GM12865 (cell line): ENCODE measurements around the gene IFTAP.
"Not testable (repeated sequence)": the region's sequence is repeated elsewhere in the genome, so short reads cannot be mapped to it uniquely, and the experiment has no call there.

Source experiments
- DNase-seq: peaks from one replicate; pipeline ENCODE4 v3.0.0; 2010; ENCODE audit warnings: low read depth
- H3K4me3 ChIP-seq: 2 replicates; pipeline ENCODE4 v1.5.1; 2011; ENCODE audit warnings: mild to moderate bottlenecking, low read depth, low read length, control low read depth
- TF ChIP-seq, protein P1 (sequence below): IDR thresholded peaks from 2 replicates; pipeline ENCODE4 v1.5.1; 2011; ENCODE audit warnings: low read length, control low read depth, low read depth, inconsistent platforms; ENCODE audit not compliant: insufficient read depth; ENCODE audit errors: missing control alignments

The IFTAP gene, protein sequence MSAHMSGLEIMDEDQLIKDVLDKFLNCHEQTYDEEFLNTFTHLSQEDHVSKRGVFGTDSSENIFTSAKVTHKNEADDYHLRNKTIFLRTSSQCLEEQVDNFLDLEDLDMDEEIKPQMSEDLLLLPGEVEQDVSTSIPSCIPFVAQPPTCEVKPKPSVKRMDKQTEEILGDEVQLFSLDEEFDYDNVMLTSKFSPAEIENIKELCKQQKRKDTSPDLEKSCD

DNA sequence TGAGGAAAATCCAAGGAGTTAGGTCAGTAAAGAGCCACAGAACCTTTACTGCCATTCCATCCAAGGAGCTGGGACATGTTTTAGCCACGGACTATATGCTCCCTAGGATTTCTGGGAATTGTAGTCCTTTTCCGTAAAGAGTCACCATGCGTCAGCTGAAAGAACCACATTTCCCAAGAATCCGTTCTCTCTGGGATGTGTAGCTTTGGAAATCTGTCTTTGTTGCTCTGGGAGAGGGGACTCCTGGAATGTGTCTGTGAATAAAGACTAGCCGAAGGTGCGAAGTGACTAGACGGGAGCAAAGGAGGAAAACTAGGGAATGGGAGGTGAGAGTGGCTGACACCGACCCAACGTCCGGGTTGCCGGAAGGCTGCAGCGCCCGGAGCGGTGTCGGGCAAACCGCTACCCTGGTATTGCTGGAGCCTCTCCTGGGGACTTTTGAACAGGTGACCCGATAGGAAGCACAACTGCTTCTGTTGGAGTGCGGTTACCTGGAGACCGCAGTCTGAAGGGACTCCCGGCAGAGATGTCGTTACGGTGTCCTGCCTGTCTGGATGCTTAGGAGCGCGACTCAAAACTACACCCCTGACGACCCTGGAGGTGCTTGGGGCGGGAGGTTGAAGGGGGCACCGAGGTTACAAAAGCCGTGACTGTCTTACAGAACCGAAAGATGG lies at the start of gene IFTAP:
IFTAP (plus strand) TSS at position 187 of the 674 bp plus-strand sequence. CDS start 15,602 bp downstream, outside the sequence.
- TF ChIP-seq, protein P1, sequence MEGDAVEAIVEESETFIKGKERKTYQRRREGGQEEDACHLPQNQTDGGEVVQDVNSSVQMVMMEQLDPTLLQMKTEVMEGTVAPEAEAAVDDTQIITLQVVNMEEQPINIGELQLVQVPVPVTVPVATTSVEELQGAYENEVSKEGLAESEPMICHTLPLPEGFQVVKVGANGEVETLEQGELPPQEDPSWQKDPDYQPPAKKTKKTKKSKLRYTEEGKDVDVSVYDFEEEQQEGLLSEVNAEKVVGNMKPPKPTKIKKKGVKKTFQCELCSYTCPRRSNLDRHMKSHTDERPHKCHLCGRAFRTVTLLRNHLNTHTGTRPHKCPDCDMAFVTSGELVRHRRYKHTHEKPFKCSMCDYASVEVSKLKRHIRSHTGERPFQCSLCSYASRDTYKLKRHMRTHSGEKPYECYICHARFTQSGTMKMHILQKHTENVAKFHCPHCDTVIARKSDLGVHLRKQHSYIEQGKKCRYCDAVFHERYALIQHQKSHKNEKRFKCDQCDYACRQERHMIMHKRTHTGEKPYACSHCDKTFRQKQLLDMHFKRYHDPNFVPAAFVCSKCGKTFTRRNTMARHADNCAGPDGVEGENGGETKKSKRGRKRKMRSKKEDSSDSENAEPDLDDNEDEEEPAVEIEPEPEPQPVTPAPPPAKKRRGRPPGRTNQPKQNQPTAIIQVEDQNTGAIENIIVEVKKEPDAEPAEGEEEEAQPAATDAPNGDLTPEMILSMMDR, result no peak
- H3K4me3 ChIP-seq, result no peak within 1 kb of the TSS

DNA sequence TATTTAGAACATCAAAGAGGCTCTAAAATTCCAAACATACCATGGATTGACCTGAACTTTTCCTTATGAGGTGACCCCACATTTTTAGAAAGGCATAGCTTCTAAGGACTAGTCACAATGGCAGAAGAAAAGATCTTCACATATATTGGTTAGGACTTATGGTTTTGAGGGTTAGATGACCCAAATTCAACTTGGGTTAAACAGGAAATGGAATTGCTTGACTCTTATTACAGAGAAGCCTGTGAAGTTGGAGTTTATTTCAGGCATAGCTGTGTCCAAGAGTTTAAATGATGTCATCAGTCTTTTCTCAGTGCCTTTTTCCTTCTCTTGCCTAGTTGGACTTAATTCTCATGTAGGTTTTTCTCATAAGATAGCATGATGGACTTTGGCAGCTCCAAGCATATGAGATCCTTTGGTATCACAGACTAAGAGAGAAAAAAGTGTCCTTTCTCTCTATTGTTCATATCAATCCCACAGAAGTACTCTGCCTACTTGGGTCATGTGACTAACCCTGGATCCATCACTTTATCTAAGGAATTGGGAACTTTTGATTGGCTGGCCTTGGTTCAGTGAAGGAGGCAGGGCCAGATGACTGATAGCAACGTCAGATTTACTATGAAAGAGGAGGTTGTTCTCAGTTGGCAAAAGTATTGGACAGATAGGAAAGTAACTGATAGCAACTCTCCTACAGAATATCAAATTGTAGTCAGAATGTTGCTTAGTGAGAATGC lies 43.8 kb upstream of the IFTAP start:
- H3K4me3 ChIP-seq, result no peak overlapping the region
- TF ChIP-seq, protein P1, result no peak
- no peak for DNase-seq

More for the DNA sequence above, at the start of gene IFTAP:
- no peak for DNase-seq

DNA sequence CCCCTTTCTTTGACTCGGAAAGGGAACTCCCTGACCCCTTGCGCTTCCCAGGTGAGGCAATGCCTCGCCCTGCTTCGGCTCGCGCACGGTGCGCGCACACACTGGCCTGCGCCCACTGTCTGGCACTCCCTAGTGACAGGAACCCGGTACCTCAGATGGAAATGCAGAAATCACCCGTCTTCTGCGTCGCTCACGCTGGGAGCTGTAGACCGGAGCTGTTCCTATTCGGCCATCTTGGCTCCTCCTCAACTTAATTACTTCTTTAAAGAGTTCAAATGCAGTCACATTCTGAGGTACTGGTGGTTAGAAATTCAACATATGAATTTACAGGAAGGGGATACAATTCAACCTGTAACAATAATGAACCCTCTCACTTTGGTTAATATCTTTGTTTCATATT lies 36.9 kb upstream of the IFTAP start:
- not testable (repeated sequence) for H3K4me3 ChIP-seq, DNase-seq

DNA sequence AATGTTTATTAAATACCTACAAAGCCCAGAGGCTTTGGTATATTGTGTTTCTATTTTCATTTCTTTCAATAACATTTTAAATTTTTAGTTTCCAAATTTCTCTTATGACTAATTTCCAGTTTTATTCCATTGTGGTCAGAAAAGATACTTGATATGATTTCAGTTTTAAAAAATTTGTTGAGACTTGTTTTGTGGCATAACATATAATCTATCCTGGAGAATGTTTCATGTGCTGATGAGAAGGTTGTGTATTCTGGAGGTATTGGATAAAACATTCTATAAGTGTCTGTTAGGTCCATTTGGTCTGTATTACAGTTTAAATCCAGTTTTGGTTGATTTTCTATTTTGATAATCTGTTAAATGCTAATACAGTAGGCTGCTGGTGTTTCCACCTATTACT lies 36.3 kb upstream of the IFTAP start:
- no peak for DNase-seq
- no peak overlapping the region for H3K4me3 ChIP-seq
- TF ChIP-seq, protein P1, result no peak

DNA sequence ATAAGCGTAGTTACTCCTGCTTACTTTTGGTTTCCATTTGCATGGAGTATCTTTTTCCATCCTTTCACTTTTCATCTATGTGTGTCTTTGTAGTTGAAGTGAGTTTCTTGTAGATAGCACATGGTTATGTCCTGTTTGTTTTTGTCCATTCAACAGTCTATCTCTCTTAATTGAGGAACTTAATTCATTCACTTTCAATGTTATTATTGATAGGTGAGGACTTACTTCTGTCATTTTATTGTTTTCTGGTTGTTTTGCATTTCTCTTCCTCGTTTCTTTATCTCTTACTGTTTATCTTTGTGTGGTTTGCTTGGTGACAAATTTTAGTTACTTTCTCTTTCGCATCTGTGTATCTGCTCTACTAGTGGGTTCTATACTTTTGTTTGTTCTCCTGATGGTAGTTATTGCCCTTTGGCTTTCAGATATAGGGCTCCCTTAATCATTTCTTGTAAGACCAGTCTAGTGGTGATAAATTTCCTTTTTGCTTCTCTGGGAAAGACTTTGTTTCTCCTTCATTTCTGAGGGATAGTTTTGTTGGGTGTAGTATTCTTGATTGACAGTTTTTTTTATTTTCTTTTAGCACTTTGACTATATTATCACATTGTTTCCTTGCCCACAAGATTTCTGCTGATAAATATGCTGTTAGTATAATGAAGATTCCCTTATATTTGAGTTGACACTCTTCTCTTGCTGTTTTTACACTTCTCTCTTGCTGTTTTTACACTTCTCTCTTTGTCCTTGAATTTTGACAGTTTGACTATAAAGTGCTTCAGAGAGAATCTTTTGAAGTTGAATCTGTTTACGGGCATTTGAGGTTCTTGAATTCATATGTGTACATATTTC lies 35.5 kb upstream of the IFTAP start:
- TF ChIP-seq, protein P1, result no peak
- peak overlapping the region; percentile 13; the same call in 1 of the 2 replicates for H3K4me3 ChIP-seq
- DNase-seq, result peak; percentile 10

DNA sequence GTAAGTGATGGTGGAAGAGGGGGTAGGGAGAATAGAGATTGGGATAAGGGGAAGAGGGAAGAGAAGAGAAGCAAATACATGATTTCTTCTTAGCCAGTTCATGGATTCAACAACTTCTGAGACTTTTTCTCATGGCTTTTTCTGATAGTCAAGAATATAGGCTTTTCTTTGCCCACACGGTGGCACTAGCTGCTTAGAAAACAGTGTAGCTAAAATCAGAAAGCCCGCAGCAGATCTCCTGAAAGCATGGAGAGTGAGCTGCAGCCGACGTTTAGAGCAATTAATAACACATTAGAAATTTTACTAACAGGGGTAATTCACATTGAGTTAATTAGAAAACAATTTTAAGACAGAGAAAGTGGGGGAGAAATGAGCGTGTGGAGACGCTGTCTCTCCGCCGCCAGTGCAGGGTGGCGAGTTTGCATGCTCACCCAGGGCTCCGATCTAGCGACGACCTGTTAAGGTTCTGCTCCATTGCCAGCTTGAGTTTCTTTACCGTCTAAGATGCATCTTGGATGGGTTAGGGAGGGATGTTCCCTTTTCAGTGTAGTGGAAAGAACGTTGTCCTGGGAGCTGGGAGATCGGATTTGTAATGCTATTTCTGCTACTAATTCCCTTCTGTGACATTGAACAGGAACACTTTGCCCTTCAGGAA lies 29.8 kb upstream of the IFTAP start:
- H3K4me3 ChIP-seq, result no peak overlapping the region
- TF ChIP-seq, protein P1, result peak; percentile 47
- peak; percentile 63 for DNase-seq
